Jurkat, Clone E6-1 (cell line): Measurements from ENCODE around the gene ZXDA. TPM values are rescaled to one million over a fixed set of nuclear protein-coding genes. Genes with fewer than 3 reads are reported as not detected.
"Not testable (repeated sequence)": the region's sequence is repeated elsewhere in the genome, so short reads cannot be mapped to it uniquely, and the experiment has no call there.

Source experiments
- DNase-seq: peaks from one replicate; pipeline ENCODE4 v3.0.0-alpha.2; 2011; ENCODE audit warnings: low read depth, low spot score
- H3K4me3 ChIP-seq: 2 replicates; pipeline ENCODE4 v1.5.1; 2011; ENCODE audit warnings: mild to moderate bottlenecking, low read length, control low read depth, moderate library complexity
- polyA plus RNA-seq: library from polyadenylated mRNA; unstranded; fragments of >200 nt; gene quantifications from one replicate; pipeline ENCODE4 v1.2.1, GENCODE V29; 2012; ENCODE audit warnings: missing spikeins; ENCODE audit not compliant: insufficient read length, insufficient read depth

ZXDA gene, protein sequence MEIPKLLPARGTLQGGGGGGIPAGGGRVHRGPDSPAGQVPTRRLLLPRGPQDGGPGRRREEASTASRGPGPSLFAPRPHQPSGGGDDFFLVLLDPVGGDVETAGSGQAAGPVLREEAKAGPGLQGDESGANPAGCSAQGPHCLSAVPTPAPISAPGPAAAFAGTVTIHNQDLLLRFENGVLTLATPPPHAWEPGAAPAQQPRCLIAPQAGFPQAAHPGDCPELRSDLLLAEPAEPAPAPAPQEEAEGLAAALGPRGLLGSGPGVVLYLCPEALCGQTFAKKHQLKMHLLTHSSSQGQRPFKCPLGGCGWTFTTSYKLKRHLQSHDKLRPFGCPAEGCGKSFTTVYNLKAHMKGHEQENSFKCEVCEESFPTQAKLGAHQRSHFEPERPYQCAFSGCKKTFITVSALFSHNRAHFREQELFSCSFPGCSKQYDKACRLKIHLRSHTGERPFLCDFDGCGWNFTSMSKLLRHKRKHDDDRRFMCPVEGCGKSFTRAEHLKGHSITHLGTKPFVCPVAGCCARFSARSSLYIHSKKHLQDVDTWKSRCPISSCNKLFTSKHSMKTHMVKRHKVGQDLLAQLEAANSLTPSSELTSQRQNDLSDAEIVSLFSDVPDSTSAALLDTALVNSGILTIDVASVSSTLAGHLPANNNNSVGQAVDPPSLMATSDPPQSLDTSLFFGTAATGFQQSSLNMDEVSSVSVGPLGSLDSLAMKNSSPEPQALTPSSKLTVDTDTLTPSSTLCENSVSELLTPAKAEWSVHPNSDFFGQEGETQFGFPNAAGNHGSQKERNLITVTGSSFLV
- 0.27 TPM for polyA plus RNA-seq

DNA sequence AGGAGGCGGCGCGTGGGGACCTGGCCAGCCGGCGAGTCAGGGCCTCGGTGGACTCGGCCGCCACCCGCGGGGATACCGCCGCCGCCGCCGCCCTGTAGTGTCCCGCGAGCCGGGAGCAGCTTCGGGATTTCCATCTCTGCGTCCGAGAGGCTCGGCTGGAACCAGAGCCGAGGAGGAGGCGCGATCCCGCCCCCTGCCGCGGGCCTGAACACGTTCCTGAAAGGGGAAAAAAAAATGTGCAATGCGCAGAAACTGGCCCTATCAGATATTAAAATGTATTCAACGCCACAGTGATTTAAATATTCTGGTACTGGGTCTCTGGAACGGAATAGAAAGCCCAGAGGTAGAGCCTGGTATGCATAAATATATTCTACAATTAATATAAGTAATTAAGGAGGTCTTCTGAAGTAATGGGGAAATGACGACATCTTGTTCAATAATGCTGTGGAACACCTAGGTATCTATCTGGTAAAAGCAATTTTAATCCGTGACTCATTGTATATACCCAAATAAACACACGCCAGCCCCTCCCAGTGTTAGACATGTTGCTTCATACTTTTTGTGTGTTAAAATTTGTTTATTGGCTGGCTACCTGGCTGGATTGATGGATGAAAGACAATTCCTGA, at the start of gene ZXDA:
Gene ZXDA (minus strand): TSS at position 172 of the 626 bp plus-strand sequence. CDS start 38 bp downstream, at position 134.
- DNase-seq: peak; percentile 2
- H3K4me3 ChIP-seq: peak within 1 kb of the TSS; percentile 49

DNA sequence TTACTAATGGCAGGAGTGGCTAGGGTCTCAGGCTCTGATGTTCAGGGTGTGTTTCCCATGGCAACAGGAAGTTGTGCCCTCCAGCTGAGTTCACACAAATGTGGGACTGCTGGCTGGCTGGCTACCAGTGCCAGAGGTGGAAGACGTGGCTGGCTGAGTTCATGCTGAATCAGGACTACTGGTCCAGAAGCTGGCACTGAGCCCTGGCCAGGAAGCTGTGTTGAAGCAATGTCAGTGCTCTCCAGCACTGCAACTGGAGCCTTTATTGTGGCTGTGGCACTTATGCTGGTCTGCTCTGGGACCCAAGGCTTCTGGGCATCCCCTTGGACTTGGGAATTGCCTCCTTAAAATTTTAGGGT, 42.0 kb upstream of the ZXDA start:
- H3K4me3 ChIP-seq: no peak overlapping the region
- DNase-seq: no peak

DNA sequence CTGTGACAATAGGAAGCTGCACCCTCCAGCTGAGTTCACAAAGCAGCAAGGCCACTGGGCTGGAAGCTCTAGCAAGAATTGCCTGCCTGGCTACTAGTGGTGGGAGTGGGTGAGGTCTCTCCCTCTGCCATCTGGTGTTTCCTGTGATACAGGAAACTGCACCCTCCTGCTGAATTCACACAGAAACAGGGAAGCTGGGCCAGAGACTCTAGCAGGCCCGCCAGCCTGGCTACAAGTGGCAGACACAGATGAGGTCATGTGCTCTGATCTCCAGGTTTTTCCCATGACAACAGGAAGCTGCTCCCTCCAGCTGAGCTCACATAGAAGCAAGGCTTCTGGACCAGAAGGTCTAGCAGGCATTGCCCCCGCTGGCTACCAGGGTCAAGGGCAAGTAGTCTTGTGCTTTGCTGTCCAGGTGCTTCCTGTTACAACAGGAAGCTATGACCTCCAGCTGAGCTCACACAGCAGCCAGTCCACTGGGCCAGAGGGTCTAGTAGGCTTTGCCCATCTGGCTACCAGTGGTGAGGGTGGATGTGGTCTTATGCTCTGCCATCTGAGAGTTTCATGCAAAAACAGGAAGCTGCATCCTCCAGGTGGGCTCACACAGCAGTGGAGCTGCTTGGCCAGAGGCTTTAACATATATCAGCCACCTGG, 41.5 kb upstream of the ZXDA start:
- no peak overlapping the region for H3K4me3 ChIP-seq

DNA sequence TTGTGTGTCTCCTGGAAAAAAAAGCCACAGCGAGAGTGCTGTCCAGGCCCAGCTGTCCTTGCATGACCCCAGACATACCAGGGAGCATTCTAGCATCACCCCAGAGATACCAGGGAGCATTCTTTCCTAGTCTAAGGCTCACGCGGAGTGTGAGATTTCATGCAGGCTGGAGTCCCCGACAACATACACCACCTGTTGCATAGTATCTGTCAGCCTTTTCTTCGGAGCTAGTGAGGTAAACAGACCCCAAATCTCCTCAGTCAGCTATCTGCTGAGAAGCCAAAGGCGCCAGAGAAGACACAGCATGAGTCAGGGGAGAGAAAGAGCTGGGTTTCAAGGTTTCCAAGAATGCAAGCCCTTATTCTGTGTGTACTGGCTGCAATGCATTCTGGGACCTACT, 23.1 kb upstream of the ZXDA start:
- no peak overlapping the region for H3K4me3 ChIP-seq
- DNase-seq: no peak

More for the DNA sequence above, 41.5 kb upstream of the ZXDA start:
- peak; percentile 35 for DNase-seq

DNA sequence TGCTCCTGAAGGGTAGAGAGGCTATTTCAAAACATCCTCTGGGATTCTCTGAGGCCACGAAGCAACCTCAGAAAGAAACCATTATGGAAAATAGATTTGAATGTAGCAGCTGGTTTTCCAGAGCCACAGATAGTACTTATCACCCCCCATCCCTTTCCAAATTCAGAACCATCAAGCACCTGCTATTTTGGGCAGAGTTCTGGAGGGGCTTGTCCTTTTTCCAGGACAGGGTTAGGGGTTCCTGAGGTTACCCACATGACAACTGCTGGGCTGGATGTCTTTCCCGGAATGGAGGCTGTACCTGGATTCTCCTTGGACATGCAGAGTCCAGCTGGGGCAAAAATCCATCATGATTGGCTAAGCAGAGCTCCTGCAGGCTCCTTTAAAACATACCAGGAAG, 22.0 kb upstream of the ZXDA start:
- H3K4me3 ChIP-seq: no peak overlapping the region
- DNase-seq: no peak

DNA sequence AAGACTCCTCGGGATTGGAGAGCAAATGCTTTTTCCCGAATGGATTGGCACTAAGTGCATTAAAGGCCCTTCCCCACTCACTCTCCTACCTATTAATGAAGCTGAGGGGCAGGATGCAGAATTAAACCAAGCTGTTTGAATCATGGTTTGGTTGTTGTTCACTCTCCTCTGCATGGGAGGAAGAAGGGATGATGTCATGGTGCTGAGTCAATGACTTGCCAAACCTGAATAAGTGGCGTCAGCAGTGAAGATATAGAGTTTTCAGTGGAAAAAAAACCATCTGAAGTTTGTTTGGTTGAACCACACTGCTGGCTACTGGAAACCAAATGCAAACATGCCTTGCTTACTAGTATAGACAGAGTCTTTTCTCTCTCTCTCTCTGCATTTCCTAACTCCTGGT, 19.8 kb upstream of the ZXDA start:
- H3K4me3 ChIP-seq: no peak overlapping the region
- no peak for DNase-seq

DNA sequence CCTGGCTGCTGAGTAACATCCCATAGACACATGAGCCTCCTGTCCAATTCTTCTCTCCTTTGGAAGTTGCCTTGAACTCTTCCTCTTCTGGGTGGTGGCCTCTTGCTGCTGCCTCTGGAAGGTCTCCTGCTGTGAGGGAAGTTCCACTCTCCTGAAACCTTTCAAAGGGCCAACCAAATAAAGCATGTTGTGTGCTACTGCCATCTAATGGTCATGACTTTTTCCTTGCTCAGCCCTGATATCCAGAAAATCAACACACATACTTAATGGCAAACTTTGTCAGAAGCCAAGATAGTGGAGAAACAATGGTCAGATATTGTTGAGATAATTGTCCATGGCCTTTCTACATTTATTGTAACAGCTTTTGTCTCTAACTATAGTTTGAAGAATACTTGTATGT, 19.1 kb upstream of the ZXDA start:
- peak; percentile 15 for DNase-seq
- H3K4me3 ChIP-seq: no peak overlapping the region

DNA sequence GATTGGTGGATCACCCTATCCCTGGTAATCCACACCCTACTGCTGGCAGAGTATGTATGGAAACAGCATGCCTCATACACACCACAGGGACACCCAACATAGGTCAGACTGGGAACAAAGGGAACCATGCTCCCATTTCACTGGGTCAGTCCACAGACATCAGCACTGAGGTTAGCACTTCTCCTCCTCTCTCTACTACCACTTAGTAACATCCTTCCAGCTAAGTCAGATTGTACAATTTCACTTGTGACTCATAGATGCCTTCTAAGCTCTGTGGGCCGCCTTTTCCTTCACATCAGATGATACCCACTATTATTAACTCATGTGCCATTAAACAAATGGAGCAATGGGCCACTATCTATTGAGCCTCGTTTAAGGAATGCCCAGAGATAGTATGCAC, 15.5 kb upstream of the ZXDA start:
- no peak overlapping the region for H3K4me3 ChIP-seq
- DNase-seq: no peak

DNA sequence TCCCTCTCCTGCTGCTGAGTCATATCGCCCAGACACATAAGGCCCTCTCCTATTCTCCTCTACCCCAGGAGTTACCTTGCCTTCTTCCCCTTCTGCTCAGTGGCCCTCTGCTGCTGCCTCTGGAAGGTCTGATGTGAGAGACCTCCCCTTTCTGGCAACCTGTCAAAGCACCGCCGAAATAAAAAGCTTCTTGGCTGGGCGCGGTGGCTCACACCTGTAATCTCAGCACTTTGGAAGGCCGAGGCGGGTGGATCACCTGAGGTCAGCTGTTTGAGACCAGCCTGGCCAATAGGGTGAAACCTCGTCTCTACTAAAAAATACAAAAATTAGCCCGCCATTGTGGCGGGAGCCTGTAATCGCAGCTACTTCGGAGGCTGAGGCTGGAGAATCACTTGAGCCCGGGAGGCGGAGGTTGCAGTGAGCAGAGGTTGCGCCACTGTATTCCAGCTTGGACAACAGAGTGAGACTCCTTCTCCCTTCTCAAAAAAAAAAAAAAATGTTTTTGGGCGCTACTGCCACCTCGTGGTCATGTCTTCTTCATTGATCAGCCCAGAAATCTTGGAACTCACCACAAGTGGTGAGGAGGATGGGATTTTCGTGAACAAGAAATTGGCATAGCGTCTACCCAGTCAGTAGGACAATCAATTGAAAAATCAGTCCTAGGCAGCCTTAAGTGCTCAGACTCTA, 8.6 kb upstream of the ZXDA start:
- peak; percentile 9 for DNase-seq
- H3K4me3 ChIP-seq: no peak overlapping the region

DNA sequence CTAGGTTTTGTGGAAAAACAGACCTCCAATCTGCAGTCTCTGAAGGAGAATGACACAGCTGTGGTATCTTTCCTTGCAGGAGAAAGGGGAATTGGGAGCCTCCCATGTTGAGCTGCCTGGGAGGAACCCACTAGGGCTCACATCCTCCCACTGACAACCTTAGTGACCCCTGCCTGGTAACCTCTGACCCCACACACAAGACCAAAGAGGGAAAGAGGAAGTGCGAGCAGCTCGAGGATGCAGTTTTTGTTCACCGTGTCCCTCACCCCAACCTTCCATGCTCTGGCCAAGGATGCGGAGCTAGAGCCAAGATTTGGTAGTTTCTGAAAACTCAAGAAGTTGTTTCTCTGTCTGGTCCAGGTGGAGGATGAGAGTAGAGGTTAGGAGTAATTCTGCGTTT, 5.4 kb upstream of the ZXDA start:
- no peak overlapping the region for H3K4me3 ChIP-seq
- DNase-seq: no peak

DNA sequence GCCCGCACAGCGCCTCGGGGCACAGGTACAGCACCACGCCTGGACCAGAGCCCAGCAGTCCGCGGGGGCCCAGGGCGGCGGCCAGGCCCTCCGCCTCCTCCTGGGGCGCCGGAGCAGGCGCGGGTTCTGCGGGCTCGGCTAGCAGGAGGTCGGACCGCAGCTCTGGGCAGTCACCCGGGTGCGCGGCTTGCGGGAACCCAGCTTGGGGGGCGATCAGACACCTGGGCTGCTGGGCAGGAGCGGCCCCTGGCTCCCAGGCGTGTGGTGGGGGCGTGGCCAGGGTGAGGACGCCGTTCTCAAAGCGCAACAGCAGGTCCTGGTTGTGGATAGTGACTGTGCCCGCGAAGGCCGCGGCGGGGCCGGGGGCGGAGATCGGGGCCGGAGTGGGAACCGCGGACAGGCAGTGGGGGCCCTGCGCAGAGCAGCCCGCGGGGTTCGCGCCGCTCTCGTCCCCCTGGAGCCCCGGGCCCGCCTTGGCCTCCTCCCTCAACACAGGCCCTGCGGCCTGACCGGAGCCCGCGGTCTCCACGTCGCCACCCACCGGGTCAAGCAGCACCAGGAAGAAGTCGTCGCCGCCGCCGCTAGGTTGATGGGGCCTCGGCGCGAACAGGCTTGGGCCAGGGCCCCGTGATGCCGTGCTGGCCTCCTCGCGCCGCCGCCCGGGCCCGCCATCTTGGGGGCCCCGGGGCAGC, 517 bp downstream of the ZXDA start:
- peak overlapping the region; percentile 43 for H3K4me3 ChIP-seq

DNA sequence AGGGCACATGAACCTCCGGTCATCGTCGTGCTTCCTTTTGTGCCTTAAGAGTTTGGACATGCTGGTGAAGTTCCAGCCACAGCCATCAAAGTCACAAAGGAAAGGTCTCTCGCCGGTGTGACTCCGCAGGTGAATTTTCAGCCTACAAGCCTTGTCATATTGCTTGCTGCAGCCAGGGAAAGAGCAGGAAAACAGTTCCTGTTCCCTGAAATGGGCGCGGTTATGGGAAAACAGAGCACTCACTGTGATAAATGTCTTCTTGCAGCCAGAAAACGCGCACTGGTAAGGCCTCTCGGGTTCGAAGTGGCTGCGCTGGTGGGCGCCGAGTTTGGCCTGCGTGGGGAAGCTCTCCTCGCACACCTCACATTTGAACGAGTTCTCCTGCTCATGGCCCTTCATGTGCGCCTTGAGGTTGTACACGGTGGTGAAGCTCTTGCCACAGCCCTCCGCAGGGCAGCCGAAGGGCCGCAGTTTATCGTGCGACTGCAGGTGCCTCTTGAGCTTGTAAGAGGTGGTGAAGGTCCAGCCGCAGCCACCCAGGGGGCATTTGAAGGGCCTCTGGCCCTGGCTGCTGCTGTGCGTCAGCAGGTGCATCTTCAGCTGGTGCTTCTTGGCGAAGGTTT, 1.2 kb downstream of the ZXDA start:
- peak overlapping the region; percentile 43 for H3K4me3 ChIP-seq
- not testable (repeated sequence) for DNase-seq

More for the DNA sequence above, 517 bp downstream of the ZXDA start:
- DNase-seq: not testable (repeated sequence)

DNA sequence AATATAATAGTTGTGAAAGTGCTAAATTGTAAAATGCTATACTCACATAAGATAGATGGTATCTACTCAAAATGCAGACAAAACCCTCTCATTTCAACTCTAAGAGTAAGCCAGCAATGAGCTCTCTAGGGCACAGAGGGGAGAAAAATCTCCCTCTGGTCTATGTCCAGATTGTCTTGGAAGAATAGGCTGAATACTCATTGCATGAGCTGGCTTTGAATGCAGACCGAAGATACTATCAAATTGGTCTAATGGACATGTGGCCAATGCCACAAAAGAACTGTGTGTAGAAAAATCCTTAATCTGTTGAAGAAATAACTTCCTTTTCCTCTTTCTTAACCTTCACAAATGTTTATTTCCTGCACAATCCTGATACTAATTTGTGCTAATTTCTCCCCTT, 3.5 kb downstream of the ZXDA start:
- no peak overlapping the region for H3K4me3 ChIP-seq
- DNase-seq: no peak

DNA sequence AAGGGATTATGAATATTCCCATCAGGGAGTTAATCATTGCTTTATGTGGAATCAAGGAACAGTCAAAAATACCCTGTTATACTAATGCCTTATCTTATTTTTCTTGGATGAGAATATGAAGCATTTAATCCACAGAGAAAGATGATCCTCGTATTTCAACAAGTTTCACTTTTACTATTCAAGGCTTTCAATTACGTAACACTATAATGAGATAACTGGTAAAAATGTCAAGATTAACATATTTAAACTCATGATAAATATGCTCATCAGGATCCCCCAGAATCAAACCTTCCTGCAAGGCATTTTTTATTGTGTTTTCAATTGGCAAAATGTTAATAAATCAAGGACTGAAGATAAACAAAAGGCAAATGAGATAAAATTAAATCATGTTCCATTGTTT, 5.1 kb downstream of the ZXDA start:
- H3K4me3 ChIP-seq: no peak overlapping the region
- no peak for DNase-seq

DNA sequence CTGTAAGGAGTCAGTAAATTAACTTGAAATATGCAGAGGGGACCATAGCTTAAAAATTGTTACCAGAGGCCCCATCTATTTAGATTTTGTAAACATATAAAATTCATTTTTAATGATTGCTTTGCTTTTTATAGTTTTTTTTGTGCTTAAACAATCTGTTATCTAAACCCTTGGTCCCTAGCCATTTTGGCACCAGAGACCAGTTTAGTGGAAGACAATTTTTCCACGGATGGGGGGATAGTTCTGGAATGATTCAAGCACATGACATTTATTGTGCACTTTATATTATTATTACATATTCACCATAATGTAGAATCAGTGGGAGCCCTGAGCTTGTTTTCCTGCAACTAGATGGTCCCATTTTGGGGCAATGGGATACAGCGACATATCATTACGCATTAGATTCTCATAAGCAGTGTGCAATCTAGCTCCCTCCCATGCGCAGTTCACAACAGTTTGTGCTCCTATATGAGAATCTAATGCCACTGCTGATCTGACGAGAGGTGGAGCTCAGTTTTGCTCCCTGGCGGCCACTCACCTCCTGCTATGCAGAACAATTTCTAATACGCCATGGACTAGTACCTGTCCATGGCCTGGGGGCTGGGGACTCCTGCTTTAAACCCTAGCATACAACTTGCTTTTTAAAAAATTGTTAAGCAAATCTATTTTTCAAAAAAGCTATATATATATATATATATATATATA, 5.9 kb downstream of the ZXDA start:
- no peak for DNase-seq
- no peak overlapping the region for H3K4me3 ChIP-seq

DNA sequence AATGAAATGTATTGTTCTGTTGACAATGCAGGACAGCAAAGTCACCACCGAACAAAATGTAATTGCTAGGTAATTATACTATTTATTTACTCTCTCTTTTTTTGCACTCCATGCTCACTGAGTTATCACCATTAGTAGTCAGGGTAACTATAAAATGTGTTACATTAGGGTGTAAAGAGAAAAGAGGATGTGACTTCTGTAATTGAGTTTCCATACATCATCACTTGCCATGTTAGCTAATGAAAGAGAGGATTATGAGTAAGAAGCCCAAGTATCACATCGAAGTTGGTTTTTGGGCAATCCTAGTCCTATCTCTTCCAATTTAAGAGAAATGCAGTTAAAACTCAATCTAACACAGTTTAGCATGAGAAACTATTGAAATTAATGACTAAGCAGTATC, 7.6 kb downstream of the ZXDA start:
- no peak for DNase-seq
- H3K4me3 ChIP-seq: no peak overlapping the region

DNA sequence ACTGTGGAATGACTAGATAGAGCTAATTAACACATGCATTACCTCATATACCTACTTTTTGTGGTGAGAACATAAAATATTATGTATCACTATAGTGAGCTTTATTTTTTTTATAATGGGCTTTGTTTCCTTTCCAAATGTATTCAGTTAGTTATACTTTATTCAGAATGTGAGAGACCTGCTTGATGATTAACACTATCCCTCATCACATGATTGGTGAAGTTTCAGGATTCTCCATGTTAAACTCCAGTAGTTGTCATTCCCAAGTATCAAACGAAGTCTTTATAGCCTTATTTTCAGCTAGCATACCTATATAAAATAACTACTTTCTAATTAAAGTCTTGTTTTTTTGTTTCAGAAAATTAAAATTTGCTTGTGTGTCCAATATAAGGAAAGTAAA, 8.8 kb downstream of the ZXDA start:
- DNase-seq: no peak
- no peak overlapping the region for H3K4me3 ChIP-seq
